ENCODE data around the gene ATG9A.

DNA sequence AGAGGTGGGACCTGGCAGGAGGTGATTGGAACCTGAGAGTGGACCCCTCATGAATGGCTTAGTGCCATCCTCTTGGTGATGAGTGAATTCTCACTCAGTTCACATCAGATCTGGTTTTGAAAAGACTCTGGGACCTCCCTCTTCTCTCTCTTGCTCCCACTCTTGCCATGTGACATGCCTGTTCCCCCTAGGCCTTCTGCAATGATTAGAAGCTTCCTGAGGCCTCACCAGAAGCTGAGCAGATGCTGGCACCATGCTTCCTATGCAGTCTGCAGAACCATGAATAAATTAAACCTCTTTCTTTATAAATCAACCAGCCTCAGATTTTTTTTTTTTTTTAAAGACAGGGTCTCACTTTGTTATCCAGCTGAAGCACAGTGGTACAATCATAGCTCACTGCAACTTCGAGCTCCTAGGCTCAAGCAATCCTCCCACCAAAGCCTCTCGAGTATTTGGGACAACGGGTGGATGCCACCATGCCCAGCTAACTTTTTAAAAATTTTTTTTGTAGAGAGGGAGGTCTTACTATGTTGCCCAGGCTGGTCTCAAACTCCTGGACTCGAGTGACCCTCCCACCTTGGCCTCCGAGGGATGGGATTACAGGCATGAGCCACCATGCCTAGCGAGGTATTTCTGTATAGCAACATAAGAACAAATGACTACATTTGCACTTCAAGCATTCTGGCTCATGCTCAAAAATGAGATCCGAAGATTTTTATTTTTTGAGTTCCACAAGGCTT is 24.8 kb downstream of the ATG9A start:
- TF ChIP-seq, protein P1, sequence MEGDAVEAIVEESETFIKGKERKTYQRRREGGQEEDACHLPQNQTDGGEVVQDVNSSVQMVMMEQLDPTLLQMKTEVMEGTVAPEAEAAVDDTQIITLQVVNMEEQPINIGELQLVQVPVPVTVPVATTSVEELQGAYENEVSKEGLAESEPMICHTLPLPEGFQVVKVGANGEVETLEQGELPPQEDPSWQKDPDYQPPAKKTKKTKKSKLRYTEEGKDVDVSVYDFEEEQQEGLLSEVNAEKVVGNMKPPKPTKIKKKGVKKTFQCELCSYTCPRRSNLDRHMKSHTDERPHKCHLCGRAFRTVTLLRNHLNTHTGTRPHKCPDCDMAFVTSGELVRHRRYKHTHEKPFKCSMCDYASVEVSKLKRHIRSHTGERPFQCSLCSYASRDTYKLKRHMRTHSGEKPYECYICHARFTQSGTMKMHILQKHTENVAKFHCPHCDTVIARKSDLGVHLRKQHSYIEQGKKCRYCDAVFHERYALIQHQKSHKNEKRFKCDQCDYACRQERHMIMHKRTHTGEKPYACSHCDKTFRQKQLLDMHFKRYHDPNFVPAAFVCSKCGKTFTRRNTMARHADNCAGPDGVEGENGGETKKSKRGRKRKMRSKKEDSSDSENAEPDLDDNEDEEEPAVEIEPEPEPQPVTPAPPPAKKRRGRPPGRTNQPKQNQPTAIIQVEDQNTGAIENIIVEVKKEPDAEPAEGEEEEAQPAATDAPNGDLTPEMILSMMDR (IDR thresholded peaks at IDR 0.05; ENCODE audit: poor library complexity, severe bottlenecking), result no peak
- TF ChIP-seq POLR2AphosphoS5 (IDR thresholded peaks at IDR 0.05), result no peak
- TF ChIP-seq EZH2 (IDR thresholded peaks at IDR 0.05; ENCODE audit: borderline replicate concordance, insufficient read depth, low read length, poor library complexity, severe bottlenecking), result no peak
- no peak for TF ChIP-seq TAF1 (IDR thresholded peaks at IDR 0.05; ENCODE audit: low read depth)
- no peak for TF ChIP-seq RAD21 (conservative IDR thresholded peaks at IDR 0.05)
